ENCODE data around the gene AS3MT.

- TF ChIP-seq CTCF (IDR thresholded peaks at IDR 0.05), result no peak
- no peak for TF ChIP-seq POLR2AphosphoS5 (IDR thresholded peaks at IDR 0.05)
Measured at GRCh38 chr10:102850025-102850518, 19.2 kb upstream of the AS3MT start.

Data from breast epithelium (tissue), 3 donors.